ENCODE results near the gene PPP2R1B. TPM values are rescaled to one million over a fixed set of nuclear protein-coding genes. Genes with fewer than 3 reads are reported as not detected.

The PPP2R1B gene
- total RNA-seq, 1 donor: 19.9 TPM

- Histone ChIP-seq H4K20me1 (ENCODE audit: insufficient read depth, low read length) (no peaks in the 10 kb centered on the region), H3K36me3 (ENCODE audit: insufficient read depth, low read length) (peaks cover 41% of the 10 kb centered on the region), H3K27ac (ENCODE audit: low read depth, low read length) (no peak overlapping the region), H3K4me3 (ENCODE audit: insufficient read depth, low read length) (no peak overlapping the region), H3K4me2 (ENCODE audit: insufficient read depth, low read length) (no peak overlapping the region), H3K79me2 (ENCODE audit: insufficient read depth, low read length) (peaks cover 12% of the 10 kb centered on the region), H3K27me3 (ENCODE audit: insufficient read depth, low read length) (no peaks in the 10 kb centered on the region), H2AFZ (ENCODE audit: low read length) (no peak overlapping the region), H3K9me3 (ENCODE audit: low read depth, low read length) (no peaks in the 10 kb centered on the region), H3K4me1 (ENCODE audit: insufficient read depth, low read length) (peaks cover 1% of the 10 kb centered on the region)
- no peak for DNase-seq (ENCODE audit: insufficient read length, low spot score, missing footprints)
- no peak for TF ChIP-seq CTCF (IDR thresholded peaks at IDR 0.05; ENCODE audit: extremely low read depth, low read depth, low read length)
These were observed 62.6 kb downstream of the PPP2R1B start for GRCh38 chr11:111703576-111703975.

DNA sequence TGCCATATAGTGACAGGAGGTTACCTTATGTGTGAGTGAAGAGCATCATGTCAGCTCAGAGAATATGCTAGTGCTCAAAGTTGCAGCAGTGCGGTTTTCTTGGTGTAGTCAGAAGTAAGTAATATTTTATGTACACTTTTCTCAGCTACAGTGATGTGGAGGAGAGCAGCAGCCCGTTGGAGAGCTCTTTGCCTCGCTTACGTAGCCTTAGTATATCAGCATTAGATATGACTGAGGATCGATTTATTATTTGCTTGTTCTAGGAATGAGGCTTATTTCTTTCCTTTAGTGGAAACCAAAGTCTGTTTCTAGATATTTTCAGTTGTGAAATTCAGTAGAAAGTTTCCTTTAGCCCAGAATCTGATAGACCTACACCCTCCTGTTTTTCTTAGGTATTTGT lies 63.6 kb downstream of the PPP2R1B start:
- Histone ChIP-seq H4K20me1 (ENCODE audit: insufficient read depth, low read length) (no peaks in the 10 kb centered on the region), H2AFZ (ENCODE audit: low read length) (no peak overlapping the region), H3K4me2 (ENCODE audit: insufficient read depth, low read length) (no peak overlapping the region), H3K9me3 (ENCODE audit: low read depth, low read length) (no peaks in the 10 kb centered on the region), H3K4me1 (ENCODE audit: insufficient read depth, low read length) (peaks cover 4% of the 10 kb centered on the region), H3K79me2 (ENCODE audit: insufficient read depth, low read length) (peaks cover 14% of the 10 kb centered on the region), H3K27ac (ENCODE audit: low read depth, low read length) (no peak overlapping the region), H3K4me3 (ENCODE audit: insufficient read depth, low read length) (no peak overlapping the region), H3K27me3 (ENCODE audit: insufficient read depth, low read length) (no peaks in the 10 kb centered on the region), H3K36me3 (ENCODE audit: insufficient read depth, low read length) (peaks cover 41% of the 10 kb centered on the region)
- DNase-seq (ENCODE audit: insufficient read length, low spot score, missing footprints): no peak
- no peak for TF ChIP-seq CTCF (IDR thresholded peaks at IDR 0.05; ENCODE audit: extremely low read depth, low read depth, low read length)

DNA sequence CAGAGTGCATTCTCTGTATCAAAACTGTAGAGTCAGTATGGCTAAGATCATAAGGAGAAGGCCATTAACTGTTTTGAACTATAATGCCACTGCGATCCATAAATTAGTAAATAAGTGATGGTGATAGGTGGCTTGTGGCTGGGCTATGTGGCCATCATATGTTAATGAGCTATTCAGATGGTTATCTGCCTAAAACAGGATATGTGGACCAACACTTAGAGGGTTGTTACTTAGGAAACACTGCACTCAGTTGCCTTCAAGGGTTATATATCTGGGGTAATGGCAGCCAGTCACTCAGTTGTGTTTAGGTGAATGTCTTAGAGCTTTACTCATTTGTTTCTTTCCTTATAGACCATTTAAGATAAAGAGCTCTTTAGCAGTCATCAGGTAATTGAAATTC lies 66.0 kb downstream of the PPP2R1B start:
- DNase-seq (ENCODE audit: insufficient read length, low spot score, missing footprints): no peak
- H3K36me3 ChIP-seq (ENCODE audit: insufficient read depth, low read length): peaks cover 32% of the 10 kb centered on the region
- peaks cover 26% of the 10 kb centered on the region for H3K4me1 ChIP-seq (ENCODE audit: insufficient read depth, low read length)
- H3K27ac ChIP-seq (ENCODE audit: low read depth, low read length): no peak overlapping the region
- no peaks in the 10 kb centered on the region for H4K20me1 ChIP-seq (ENCODE audit: insufficient read depth, low read length)
- no peak for TF ChIP-seq CTCF (IDR thresholded peaks at IDR 0.05; ENCODE audit: extremely low read depth, low read depth, low read length)
- no peak overlapping the region for H3K4me3 ChIP-seq (ENCODE audit: insufficient read depth, low read length)
- peaks cover 16% of the 10 kb centered on the region for H3K79me2 ChIP-seq (ENCODE audit: insufficient read depth, low read length)
- H3K9me3 ChIP-seq (ENCODE audit: low read depth, low read length): no peaks in the 10 kb centered on the region
- no peak overlapping the region for H2AFZ ChIP-seq (ENCODE audit: low read length)
- H3K27me3 ChIP-seq (ENCODE audit: insufficient read depth, low read length): no peaks in the 10 kb centered on the region
- no peak overlapping the region for H3K4me2 ChIP-seq (ENCODE audit: insufficient read depth, low read length)

DNA sequence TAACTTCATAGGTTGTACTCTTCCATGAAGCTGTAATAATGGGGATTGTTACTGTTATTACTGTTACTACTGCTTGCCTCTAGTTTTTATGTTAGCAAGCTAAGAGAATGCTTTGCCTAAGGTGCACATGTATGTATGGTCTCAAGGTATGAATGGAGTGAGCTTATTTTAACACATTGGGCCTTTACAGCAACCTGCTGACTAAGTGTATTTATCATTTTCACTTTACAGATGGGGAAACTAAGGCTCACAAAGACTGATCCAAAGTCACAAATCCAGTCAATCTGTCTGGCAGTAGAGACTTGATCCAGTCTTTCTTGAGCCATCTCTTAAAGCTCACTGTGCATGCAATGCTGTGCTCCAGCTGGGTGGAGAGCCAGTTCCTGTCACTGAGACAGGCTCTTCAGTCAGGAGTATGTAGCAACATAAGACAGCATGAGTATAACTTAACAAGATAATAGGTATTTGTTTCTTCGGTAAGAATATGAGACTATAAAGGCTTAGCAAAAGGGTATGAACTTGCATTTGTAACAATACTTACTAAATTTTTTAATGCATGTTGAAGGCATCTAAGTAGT lies 66.5 kb downstream of the PPP2R1B start:
- no peak for TF ChIP-seq CTCF (IDR thresholded peaks at IDR 0.05; ENCODE audit: extremely low read depth, low read depth, low read length)
- Histone ChIP-seq H3K4me2 (ENCODE audit: insufficient read depth, low read length) (no peak overlapping the region), H3K79me2 (ENCODE audit: insufficient read depth, low read length) (peaks cover 16% of the 10 kb centered on the region), H4K20me1 (ENCODE audit: insufficient read depth, low read length) (no peaks in the 10 kb centered on the region), H3K4me3 (ENCODE audit: insufficient read depth, low read length) (no peak overlapping the region), H3K36me3 (ENCODE audit: insufficient read depth, low read length) (peaks cover 27% of the 10 kb centered on the region), H3K27me3 (ENCODE audit: insufficient read depth, low read length) (no peaks in the 10 kb centered on the region), H2AFZ (ENCODE audit: low read length) (no peak overlapping the region), H3K9me3 (ENCODE audit: low read depth, low read length) (no peaks in the 10 kb centered on the region), H3K27ac (ENCODE audit: low read depth, low read length) (no peak overlapping the region), H3K4me1 (ENCODE audit: insufficient read depth, low read length) (peaks cover 30% of the 10 kb centered on the region)
- DNase-seq (ENCODE audit: insufficient read length, low spot score, missing footprints): no peak
